ENCODE measurements around the gene GRWD1.

The GRWD1 gene

DNA sequence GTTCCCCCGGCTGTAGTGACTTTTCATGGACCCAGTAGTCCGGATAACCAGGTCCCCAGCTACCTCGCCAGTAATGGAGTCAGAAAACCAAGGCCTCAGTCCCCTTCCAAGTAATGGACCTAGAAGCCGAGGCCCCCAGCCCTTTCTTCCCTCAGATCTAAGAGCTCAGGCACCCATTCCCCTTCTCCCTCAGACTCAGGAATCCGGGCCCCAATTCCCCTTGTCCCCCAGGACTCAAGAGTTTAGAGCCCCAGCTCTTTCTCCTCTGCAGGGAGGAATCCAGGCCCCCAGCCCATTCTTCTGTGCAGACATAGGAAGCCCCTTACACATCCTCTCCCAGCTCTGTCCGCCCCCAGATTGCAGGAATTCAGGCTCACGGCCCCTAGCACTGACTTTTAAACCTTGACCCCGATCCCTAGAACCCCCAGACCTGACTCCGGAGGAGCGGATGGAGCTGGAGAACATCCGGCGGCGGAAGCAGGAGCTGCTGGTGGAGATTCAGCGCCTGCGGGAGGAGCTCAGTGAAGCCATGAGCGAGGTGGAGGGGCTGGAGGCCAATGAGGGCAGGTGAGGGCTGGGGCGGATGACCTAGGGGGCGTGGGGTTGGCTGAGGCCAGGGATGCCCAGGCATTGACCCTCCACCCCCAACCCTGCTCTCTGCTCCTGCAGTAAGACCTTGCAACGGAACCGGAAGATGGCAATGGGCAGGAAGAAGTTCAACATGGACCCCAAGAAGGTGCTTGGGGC lies 24.3 kb downstream of the GRWD1 start:
- TF ChIP-seq TEAD4 (IDR thresholded peaks at IDR 0.05) = no peak
- no peak for TF ChIP-seq TAF1 (IDR thresholded peaks at IDR 0.05; ENCODE audit: low read depth)
- TF ChIP-seq, protein P1, sequence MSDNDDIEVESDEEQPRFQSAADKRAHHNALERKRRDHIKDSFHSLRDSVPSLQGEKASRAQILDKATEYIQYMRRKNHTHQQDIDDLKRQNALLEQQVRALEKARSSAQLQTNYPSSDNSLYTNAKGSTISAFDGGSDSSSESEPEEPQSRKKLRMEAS (IDR thresholded peaks at IDR 0.05) = no peak
- no peak for TF ChIP-seq TCF12 (IDR thresholded peaks at IDR 0.05; ENCODE audit: low read depth)
- no peak for TF ChIP-seq CREB1 (IDR thresholded peaks at IDR 0.05; ENCODE audit: low read depth)
- TF ChIP-seq CEBPB (IDR thresholded peaks at IDR 0.05) = no peak
- TF ChIP-seq NFIC (IDR thresholded peaks at IDR 0.05) = no peak
- TF ChIP-seq, protein P2, sequence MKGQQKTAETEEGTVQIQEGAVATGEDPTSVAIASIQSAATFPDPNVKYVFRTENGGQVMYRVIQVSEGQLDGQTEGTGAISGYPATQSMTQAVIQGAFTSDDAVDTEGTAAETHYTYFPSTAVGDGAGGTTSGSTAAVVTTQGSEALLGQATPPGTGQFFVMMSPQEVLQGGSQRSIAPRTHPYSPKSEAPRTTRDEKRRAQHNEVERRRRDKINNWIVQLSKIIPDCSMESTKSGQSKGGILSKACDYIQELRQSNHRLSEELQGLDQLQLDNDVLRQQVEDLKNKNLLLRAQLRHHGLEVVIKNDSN (IDR thresholded peaks at IDR 0.05) = no peak
- TF ChIP-seq EGR1 (IDR thresholded peaks at IDR 0.05) = no peak
- TF ChIP-seq EP300 (IDR thresholded peaks at IDR 0.05; ENCODE audit: borderline replicate concordance) = no peak
- TF ChIP-seq FOXM1 (IDR thresholded peaks at IDR 0.05; ENCODE audit: borderline replicate concordance, low read depth) = no peak
- no peak for TF ChIP-seq YY1 (IDR thresholded peaks at IDR 0.05; ENCODE audit: low read depth)
- TF ChIP-seq, protein P3, sequence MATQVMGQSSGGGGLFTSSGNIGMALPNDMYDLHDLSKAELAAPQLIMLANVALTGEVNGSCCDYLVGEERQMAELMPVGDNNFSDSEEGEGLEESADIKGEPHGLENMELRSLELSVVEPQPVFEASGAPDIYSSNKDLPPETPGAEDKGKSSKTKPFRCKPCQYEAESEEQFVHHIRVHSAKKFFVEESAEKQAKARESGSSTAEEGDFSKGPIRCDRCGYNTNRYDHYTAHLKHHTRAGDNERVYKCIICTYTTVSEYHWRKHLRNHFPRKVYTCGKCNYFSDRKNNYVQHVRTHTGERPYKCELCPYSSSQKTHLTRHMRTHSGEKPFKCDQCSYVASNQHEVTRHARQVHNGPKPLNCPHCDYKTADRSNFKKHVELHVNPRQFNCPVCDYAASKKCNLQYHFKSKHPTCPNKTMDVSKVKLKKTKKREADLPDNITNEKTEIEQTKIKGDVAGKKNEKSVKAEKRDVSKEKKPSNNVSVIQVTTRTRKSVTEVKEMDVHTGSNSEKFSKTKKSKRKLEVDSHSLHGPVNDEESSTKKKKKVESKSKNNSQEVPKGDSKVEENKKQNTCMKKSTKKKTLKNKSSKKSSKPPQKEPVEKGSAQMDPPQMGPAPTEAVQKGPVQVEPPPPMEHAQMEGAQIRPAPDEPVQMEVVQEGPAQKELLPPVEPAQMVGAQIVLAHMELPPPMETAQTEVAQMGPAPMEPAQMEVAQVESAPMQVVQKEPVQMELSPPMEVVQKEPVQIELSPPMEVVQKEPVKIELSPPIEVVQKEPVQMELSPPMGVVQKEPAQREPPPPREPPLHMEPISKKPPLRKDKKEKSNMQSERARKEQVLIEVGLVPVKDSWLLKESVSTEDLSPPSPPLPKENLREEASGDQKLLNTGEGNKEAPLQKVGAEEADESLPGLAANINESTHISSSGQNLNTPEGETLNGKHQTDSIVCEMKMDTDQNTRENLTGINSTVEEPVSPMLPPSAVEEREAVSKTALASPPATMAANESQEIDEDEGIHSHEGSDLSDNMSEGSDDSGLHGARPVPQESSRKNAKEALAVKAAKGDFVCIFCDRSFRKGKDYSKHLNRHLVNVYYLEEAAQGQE (IDR thresholded peaks at IDR 0.05; ENCODE audit: low read depth) = no peak
- no peak for TF ChIP-seq RAD21 (IDR thresholded peaks at IDR 0.05; ENCODE audit: low read depth)
- no peak for TF ChIP-seq ZBTB7A (IDR thresholded peaks at IDR 0.05; ENCODE audit: low read depth)

DNA sequence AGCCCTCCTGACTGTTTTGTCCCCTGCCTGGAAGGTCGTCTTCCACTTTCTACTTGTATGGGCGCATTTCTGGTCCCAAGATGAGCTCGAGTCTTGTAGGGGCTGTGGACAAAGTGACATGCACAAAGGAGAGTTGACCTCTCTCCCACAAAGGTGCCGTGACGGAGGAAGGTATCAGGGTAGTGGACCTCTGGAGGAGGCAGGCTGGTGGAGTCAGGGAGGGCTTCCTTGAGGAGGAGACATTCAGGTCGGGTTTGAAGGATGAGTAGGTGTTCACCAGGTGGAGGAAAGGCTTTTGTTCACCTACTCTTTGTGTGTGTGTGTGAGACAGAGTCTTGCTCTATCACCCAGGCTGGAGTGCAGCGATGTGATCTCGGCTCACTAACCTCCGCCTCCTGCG lies 25.1 kb downstream of the GRWD1 start:
- TF ChIP-seq, protein P3 (IDR thresholded peaks at IDR 0.05; ENCODE audit: low read depth) = no peak
- TF ChIP-seq TAF1 (IDR thresholded peaks at IDR 0.05; ENCODE audit: low read depth) = no peak
- TF ChIP-seq EP300 (IDR thresholded peaks at IDR 0.05; ENCODE audit: borderline replicate concordance) = no peak
- no peak for TF ChIP-seq YY1 (IDR thresholded peaks at IDR 0.05; ENCODE audit: low read depth)
- no peak for TF ChIP-seq NFIC (IDR thresholded peaks at IDR 0.05)
- TF ChIP-seq TCF12 (IDR thresholded peaks at IDR 0.05; ENCODE audit: low read depth) = no peak
- no peak for TF ChIP-seq ZBTB7A (IDR thresholded peaks at IDR 0.05; ENCODE audit: low read depth)
- TF ChIP-seq CREB1 (IDR thresholded peaks at IDR 0.05; ENCODE audit: low read depth) = no peak
- TF ChIP-seq, protein P2 (IDR thresholded peaks at IDR 0.05) = no peak
- no peak for TF ChIP-seq FOXM1 (IDR thresholded peaks at IDR 0.05; ENCODE audit: borderline replicate concordance, low read depth)
- TF ChIP-seq RAD21 (IDR thresholded peaks at IDR 0.05; ENCODE audit: low read depth) = no peak
- TF ChIP-seq TEAD4 (IDR thresholded peaks at IDR 0.05) = no peak

DNA sequence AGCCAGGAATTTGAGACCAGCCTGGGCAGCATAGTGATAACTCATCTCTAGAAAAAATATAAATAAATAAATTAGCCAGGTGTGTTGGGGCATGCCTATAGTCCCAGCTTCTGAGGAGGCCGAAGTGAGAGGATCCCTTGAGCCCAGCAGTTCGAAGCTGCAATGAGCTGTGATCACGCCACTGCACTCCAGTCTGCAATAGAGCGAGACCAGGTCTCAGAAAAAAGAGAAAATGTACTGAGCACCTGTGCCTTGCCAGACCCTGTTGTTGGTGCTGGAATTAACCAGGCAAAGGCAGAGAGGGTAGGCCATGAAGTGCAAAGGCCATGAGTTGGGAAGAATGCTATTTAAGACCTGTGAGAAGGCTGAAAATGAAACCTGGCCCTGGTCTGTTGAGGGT lies 26.1 kb downstream of the GRWD1 start:
- TF ChIP-seq EGR1 (IDR thresholded peaks at IDR 0.05) = no peak
- no peak for TF ChIP-seq RAD21 (IDR thresholded peaks at IDR 0.05; ENCODE audit: low read depth)
- TF ChIP-seq, protein P1 (IDR thresholded peaks at IDR 0.05) = no peak
- TF ChIP-seq, protein P2 (IDR thresholded peaks at IDR 0.05) = no peak
- TF ChIP-seq, protein P3 (IDR thresholded peaks at IDR 0.05; ENCODE audit: low read depth) = no peak
- no peak for TF ChIP-seq FOXM1 (IDR thresholded peaks at IDR 0.05; ENCODE audit: borderline replicate concordance, low read depth)
- no peak for TF ChIP-seq EP300 (IDR thresholded peaks at IDR 0.05; ENCODE audit: borderline replicate concordance)
- no peak for TF ChIP-seq TEAD4 (IDR thresholded peaks at IDR 0.05)
- TF ChIP-seq ZBTB7A (IDR thresholded peaks at IDR 0.05; ENCODE audit: low read depth) = no peak

Data from Ishikawa (cell line).